Renal cortical epithelial cell (primary cell): ENCODE results near the gene PRXL2B. TPM values are rescaled to one million over a fixed set of nuclear protein-coding genes. Genes with fewer than 3 reads are reported as not detected.
A peak's percentile ranks its signal among the peaks of the same experiment; 100 is the strongest.
"Not testable (repeated sequence)": the region's sequence is repeated elsewhere in the genome, so short reads cannot be mapped to it uniquely, and the experiment has no call there.

Experiments
- DNase-seq: peaks from one replicate; pipeline ENCODE4 v3.0.0-alpha.2; 2011; ENCODE audit warnings: low read depth
- total RNA-seq: library from RNA; depleted of rRNA; stranded (reverse); fragments of >200 nt; gene quantifications from 2 replicates; pipeline ENCODE4 v1.2.3, GENCODE V29; 2014

PRXL2B gene
- 21.0 and 27.1 TPM in 2 replicates for total RNA-seq

- DNase-seq = peak; percentile 94
Observed at GRCh38 chr1:2586154-2587070, at the start of gene PRXL2B. Gene PRXL2B (plus strand): TSS chr1:2586777. CDS start chr1:2586886, 109 bp downstream.

GRCh38 chr1:2537784-2538115 lies 48.8 kb upstream of the PRXL2B start:
- DNase-seq = no peak

GRCh38 chr1:2538376-2538775 lies 48.2 kb upstream of the PRXL2B start:
- no peak for DNase-seq

GRCh38 chr1:2538872-2539271 lies 47.7 kb upstream of the PRXL2B start:
- DNase-seq = no peak

- no peak for DNase-seq
Observed at GRCh38 chr1:2539312-2539907, 47.2 kb upstream of the PRXL2B start.

- no peak for DNase-seq
Observed at GRCh38 chr1:2540816-2541492, 45.6 kb upstream of the PRXL2B start.

- DNase-seq = no peak
Observed at GRCh38 chr1:2541619-2542245, 44.8 kb upstream of the PRXL2B start.

- DNase-seq = no peak
Observed at GRCh38 chr1:2542246-2542915, 44.2 kb upstream of the PRXL2B start.

GRCh38 chr1:2543543-2544092 lies 43.0 kb upstream of the PRXL2B start:
- no peak for DNase-seq

- DNase-seq = no peak
Observed at GRCh38 chr1:2544093-2544874, 42.3 kb upstream of the PRXL2B start.

GRCh38 chr1:2544875-2545640 lies 41.5 kb upstream of the PRXL2B start:
- no peak for DNase-seq

- DNase-seq = peak; percentile 69
Observed at GRCh38 chr1:2545754-2546514, 40.6 kb upstream of the PRXL2B start.

- DNase-seq = peak; percentile 82
Observed at GRCh38 chr1:2546515-2547209, 39.9 kb upstream of the PRXL2B start.

GRCh38 chr1:2547210-2548067 lies 39.1 kb upstream of the PRXL2B start:
- DNase-seq = peak; percentile 16

GRCh38 chr1:2548068-2548589 lies 38.4 kb upstream of the PRXL2B start:
- peak; percentile 53 for DNase-seq

GRCh38 chr1:2549367-2550029 lies 37.1 kb upstream of the PRXL2B start:
- DNase-seq = not testable (repeated sequence)
